ENCODE data around the gene SLC7A4. TPM values are rescaled to one million over a fixed set of nuclear protein-coding genes. Genes with fewer than 3 reads are reported as not detected.
"Not testable (repeated sequence)": the region's sequence is repeated elsewhere in the genome, so short reads cannot be mapped to it uniquely, and the experiment has no call there.

The SLC7A4 gene
- total and polyA plus RNA-seq, 7 experiments from 2014 or later = 0.08 to 0.13 (median 0.13) TPM; not detected in 4

DNA sequence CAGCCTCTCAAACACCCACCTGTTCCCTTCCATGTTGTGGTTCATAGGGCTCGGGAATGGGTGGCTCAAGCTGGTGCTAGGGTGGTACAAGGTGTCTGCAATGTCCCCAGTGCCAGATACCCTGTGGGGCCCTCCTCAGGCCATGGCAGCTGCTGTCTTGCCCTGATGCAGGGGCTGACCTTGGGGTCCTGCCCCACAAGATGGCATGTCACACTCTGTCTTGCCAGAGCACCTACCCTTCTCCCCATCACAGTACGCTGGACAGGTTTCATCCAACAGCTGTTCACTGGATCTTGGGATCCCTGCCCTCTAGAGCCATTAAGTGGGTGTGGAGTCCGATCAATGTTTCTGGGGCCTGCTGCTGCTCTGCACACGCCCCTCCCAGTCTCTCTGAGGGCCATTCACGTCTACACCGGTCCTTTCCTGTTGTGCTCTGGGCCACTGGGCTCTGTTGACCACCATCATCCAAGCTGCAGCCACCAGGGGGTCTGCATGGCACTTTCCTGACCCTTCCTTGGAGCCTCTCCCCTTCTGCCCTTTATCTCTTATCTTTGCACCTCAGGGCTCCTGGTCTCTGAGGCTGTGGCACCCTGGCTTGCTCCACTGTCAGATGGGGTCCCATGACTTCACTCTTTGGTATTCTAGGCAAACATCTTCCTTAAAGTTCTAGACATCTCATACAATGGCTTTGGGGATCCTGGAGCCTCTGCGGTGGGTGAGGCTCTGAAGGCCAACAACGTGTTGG is 20.5 kb upstream of the SLC7A4 start:
- ChIA-PET CTCF (no interaction called here), POLR2A (no interaction called here)
- Histone ChIP-seq H3K27ac (ENCODE audit: low read depth, low read length) (no peak overlapping the region), H3K4me1 (ENCODE audit: control insufficient read depth in 2 of 2, insufficient read depth in 2 of 2, low read length in 2 of 2) (peaks cover 0 to 14% of the 10 kb centered on the region in 2 donors), H3K9me3 (ENCODE audit: control insufficient read depth in 2 of 3, low read length in 3 of 3) (no peaks in the 10 kb centered on the region), H3K4me3 (ENCODE audit: low read length) (no peak overlapping the region), H3K27me3 (ENCODE audit: control insufficient read depth in 2 of 2, insufficient read depth in 2 of 2, low read length in 2 of 2) (no peaks in the 10 kb centered on the region), H3K36me3 (ENCODE audit: control insufficient read depth in 2 of 3, insufficient read depth in 3 of 3, low read length in 3 of 3) (no peaks in the 10 kb centered on the region)
- Mint-ChIP-seq H3K4me3 (no peak overlapping the region), H3K4me1 (peaks cover 19 to 29% (median 24%) of the 10 kb centered on the region in 7 donors), H3K9me3 (no peaks in the 10 kb centered on the region), H3K27ac (peak overlapping the region in 1 of 9 donors; percentile 31), H3K36me3 (no peaks in the 10 kb centered on the region), H3K27me3 (peaks cover 0 to 11% (median 0%) of the 10 kb centered on the region in 5 donors)
- DNase-seq (no peak), ATAC-seq (no peak)
- intact Hi-C loops (cut with micrococcal nuclease) = no loop called here

DNA sequence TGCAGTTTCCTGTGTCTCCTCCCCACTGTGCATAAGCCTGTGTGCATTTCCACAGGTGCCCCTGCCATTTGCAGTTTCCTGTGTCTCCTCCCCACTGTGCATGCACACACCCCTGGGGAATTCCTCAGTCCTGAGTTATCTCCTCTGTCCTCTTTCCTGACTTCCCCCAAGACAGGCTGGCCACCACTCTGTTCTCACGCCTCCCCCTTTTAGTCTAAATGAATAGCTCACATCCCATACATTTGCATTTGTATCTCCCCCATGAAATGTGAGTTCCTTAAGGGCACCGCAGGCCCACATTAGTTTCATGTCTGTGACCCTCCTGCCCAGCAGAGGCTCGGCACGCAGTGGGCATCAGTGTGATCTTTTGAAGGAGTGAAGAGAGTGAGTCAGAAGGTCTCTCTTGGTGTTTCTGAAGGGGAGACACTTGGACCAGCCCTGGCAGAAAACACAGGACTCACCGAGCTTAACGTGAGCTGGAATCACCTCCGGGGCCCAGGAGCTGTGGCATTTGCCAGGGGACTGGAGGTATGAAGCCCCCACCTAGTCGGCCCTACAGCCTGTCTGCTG is 19.6 kb upstream of the SLC7A4 start:
- H3K27ac ChIP-seq (ENCODE audit: low read depth, low read length) = no peak overlapping the region
- DNase-seq = no peak
- intact Hi-C loops (cut with micrococcal nuclease) = no loop called here
- CTCF ChIA-PET = no interaction called here
- Mint-ChIP-seq H3K27ac (peak overlapping the region in 3 of 9 donors; percentile 18 to 59 (median 38)), H3K36me3 (no peaks in the 10 kb centered on the region), H3K27me3 (peaks cover 0 to 10% (median 0%) of the 10 kb centered on the region in 5 donors), H3K4me1 (peaks cover 18 to 28% (median 23%) of the 10 kb centered on the region in 7 donors), H3K4me3 (no peak overlapping the region), H3K9me3 (no peaks in the 10 kb centered on the region)
- POLR2A ChIA-PET = no interaction called here
- peaks cover 0 to 14% of the 10 kb centered on the region in 2 donors for H3K4me1 ChIP-seq (ENCODE audit: control insufficient read depth in 2 of 2, insufficient read depth in 2 of 2, low read length in 2 of 2)
- no peaks in the 10 kb centered on the region for H3K36me3 ChIP-seq (ENCODE audit: control insufficient read depth in 2 of 3, insufficient read depth in 3 of 3, low read length in 3 of 3)
- H3K4me3 ChIP-seq (ENCODE audit: low read length) = no peak overlapping the region
- ATAC-seq = no peak
- H3K27me3 ChIP-seq (ENCODE audit: control insufficient read depth in 2 of 2, insufficient read depth in 2 of 2, low read length in 2 of 2) = no peaks in the 10 kb centered on the region
- H3K9me3 ChIP-seq (ENCODE audit: control insufficient read depth in 2 of 3, low read length in 3 of 3) = no peaks in the 10 kb centered on the region

DNA sequence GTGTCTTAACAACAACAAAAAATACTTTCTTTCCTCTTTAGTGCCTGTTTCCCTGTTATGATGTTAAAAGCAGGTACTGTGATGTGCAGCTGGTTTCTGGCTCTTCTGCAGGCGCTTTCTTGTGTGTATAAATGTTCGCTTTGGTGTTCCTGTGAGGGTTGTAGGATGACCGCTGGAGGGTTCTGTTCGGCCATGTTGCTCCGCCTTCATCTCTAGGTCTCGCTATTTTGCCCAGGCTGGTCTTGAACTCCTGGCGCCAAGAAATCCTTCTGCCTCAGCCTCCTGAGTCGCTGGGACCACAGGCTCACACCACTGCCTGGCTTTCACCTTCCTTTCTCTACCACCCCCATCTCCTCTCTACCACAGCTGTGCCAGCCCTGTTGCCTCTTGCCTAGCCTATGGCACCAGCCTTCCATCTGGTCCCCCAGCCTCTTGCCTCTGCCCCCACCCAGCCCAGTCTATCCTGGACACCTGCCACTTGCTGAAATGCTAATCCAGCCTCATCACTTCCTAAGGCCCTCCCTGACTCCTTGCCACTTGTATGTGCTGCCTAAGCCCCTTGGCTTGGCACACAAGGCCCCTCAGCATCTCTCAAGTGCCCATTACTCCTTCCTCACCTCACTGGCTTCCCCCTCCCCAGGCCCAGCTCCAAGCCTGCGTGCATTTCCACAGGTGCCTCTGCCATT is 18.9 kb upstream of the SLC7A4 start:
- peaks cover 0 to 5% (median 0%) of the 10 kb centered on the region in 5 donors for H3K27me3 Mint-ChIP-seq
- DNase-seq = no peak
- ChIA-PET CTCF (no interaction called here), POLR2A (no interaction called here)
- H3K36me3 Mint-ChIP-seq = no peaks in the 10 kb centered on the region
- no peak overlapping the region for H3K4me3 Mint-ChIP-seq
- ATAC-seq = no peak
- intact Hi-C loops (cut with micrococcal nuclease) = no loop called here
- no peaks in the 10 kb centered on the region for H3K9me3 ChIP-seq (ENCODE audit: control insufficient read depth in 2 of 3, low read length in 3 of 3)
- no peak overlapping the region for H3K27ac ChIP-seq (ENCODE audit: low read depth, low read length)
- H3K27ac Mint-ChIP-seq = peak overlapping the region in 3 of 9 donors; percentile 38 to 63 (median 45)
- no peak overlapping the region for H3K4me3 ChIP-seq (ENCODE audit: low read length)
- H3K9me3 Mint-ChIP-seq = no peaks in the 10 kb centered on the region
- no peaks in the 10 kb centered on the region for H3K36me3 ChIP-seq (ENCODE audit: control insufficient read depth in 2 of 3, insufficient read depth in 3 of 3, low read length in 3 of 3)
- peaks cover 0 to 12% of the 10 kb centered on the region in 2 donors for H3K4me1 ChIP-seq (ENCODE audit: control insufficient read depth in 2 of 2, insufficient read depth in 2 of 2, low read length in 2 of 2)
- no peaks in the 10 kb centered on the region for H3K27me3 ChIP-seq (ENCODE audit: control insufficient read depth in 2 of 2, insufficient read depth in 2 of 2, low read length in 2 of 2)
- H3K4me1 Mint-ChIP-seq = peaks cover 12 to 22% (median 17%) of the 10 kb centered on the region in 7 donors

DNA sequence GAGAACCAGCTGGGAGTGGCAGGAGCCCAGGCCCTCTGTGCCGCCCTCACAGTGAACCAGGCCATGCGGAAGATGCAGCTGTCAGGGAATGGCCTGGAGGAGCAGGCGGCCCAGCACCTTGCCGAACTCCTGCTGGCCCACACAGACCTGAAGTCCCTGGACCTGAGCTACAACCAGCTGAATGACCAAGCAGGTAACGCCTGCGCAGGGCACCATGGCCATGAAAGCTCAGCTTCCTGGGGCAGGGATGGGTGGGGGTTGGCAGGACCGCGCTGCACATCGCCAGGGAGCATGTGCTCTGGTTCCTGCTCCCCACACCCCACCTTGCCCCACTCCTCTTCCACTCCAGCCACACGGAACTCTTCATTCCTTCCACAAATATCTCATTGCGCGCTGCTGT is 16.6 kb upstream of the SLC7A4 start:
- POLR2A ChIA-PET; H3K36me3 ChIP-seq (ENCODE audit: control insufficient read depth in 2 of 3, insufficient read depth in 3 of 3, low read length in 3 of 3); DNase-seq; intact Hi-C loops (cut with micrococcal nuclease); H3K27ac Mint-ChIP-seq; H3K9me3 Mint-ChIP-seq; H3K4me3 ChIP-seq (ENCODE audit: low read length); H3K27me3 ChIP-seq (ENCODE audit: control insufficient read depth in 2 of 2, insufficient read depth in 2 of 2, low read length in 2 of 2); CTCF ChIA-PET; H3K36me3 Mint-ChIP-seq; ATAC-seq; H3K9me3 ChIP-seq (ENCODE audit: control insufficient read depth in 2 of 3, low read length in 3 of 3); H3K4me3 Mint-ChIP-seq; H3K27ac ChIP-seq (ENCODE audit: low read depth, low read length): not testable (repeated sequence)
- peaks cover 0 to 20% (median 8%) of the 10 kb centered on the region in 5 donors for H3K27me3 Mint-ChIP-seq
- peaks cover 10 to 20% (median 16%) of the 10 kb centered on the region in 7 donors for H3K4me1 Mint-ChIP-seq
- peaks cover 6 to 16% of the 10 kb centered on the region in 2 donors for H3K4me1 ChIP-seq (ENCODE audit: control insufficient read depth in 2 of 2, insufficient read depth in 2 of 2, low read length in 2 of 2)

DNA sequence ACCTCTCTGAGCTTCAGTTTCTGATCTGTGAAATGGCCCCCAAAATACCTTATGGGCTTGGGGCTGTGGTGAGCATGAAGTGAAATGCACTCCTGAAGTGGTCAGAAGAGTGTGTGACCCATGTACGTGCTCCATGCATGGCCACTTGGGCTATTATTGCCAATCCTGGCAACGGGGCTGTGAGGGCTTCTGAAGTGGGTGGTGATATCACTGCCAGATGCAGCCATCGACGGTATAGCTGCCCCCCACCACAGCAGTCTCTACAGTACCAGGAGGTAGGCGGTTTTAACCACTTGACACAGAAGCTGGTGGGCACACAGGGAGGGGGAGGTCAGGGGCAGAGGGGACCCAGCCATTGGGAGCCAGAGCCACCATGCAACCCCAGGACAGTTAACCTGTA is 16.1 kb upstream of the SLC7A4 start:
- H3K9me3 Mint-ChIP-seq; H3K27me3 ChIP-seq (ENCODE audit: control insufficient read depth in 2 of 2, insufficient read depth in 2 of 2, low read length in 2 of 2); H3K36me3 ChIP-seq (ENCODE audit: control insufficient read depth in 2 of 3, insufficient read depth in 3 of 3, low read length in 3 of 3); intact Hi-C loops (cut with micrococcal nuclease); H3K9me3 ChIP-seq (ENCODE audit: control insufficient read depth in 2 of 3, low read length in 3 of 3); H3K4me3 ChIP-seq (ENCODE audit: low read length); H3K36me3 Mint-ChIP-seq; DNase-seq; H3K4me3 Mint-ChIP-seq; POLR2A ChIA-PET; H3K27ac ChIP-seq (ENCODE audit: low read depth, low read length); ATAC-seq; H3K27ac Mint-ChIP-seq: not testable (repeated sequence)
- Mint-ChIP-seq H3K27me3 (peaks cover 5 to 25% (median 10%) of the 10 kb centered on the region in 5 donors), H3K4me1 (peaks cover 13 to 25% (median 18%) of the 10 kb centered on the region in 7 donors)
- peaks cover 6 to 16% of the 10 kb centered on the region in 2 donors for H3K4me1 ChIP-seq (ENCODE audit: control insufficient read depth in 2 of 2, insufficient read depth in 2 of 2, low read length in 2 of 2)
- CTCF ChIA-PET = interaction anchor here (0.8 kb wide), 1 partner anchor 54 kb away, joined by 4 read pairs; no protein-coding TSS in a partner anchor

DNA sequence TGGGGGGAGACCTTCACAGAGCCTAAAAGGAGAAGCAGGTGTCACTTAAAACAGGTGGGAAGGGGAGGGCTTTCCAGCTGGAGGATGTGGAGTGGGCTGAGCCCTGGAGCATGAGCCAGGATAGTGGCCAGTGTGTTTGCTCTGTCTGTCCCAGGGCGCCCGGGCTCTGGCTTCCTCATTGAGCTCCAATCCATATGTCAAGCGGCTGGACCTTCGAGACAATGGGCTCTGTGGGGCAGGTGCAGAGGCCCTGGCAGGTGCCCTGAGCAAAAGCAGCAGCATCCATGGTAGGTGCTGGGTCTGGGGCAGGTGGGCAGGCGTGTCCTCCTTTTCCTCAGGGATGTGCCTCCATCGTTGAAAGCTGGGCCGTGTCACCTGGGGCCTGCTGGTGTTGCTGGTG is 15.4 kb upstream of the SLC7A4 start:
- ChIA-PET POLR2A (interaction anchor here (0.7 kb wide), 1 partner anchor 183 kb away, joined by 3 read pairs; no protein-coding TSS in a partner anchor), CTCF (interaction anchor here (0.8 kb wide), 1 partner anchor 54 kb away, joined by 4 read pairs; no protein-coding TSS in a partner anchor)
- Mint-ChIP-seq H3K27ac (no peak overlapping the region), H3K4me3 (no peak overlapping the region), H3K36me3 (no peaks in the 10 kb centered on the region), H3K4me1 (peaks cover 16 to 29% (median 21%) of the 10 kb centered on the region in 7 donors), H3K27me3 (peaks cover 12 to 31% (median 17%) of the 10 kb centered on the region in 5 donors), H3K9me3 (peaks cover 0 to 1% (median 0%) of the 10 kb centered on the region in 11 donors)
- Histone ChIP-seq H3K36me3 (ENCODE audit: control insufficient read depth in 2 of 3, insufficient read depth in 3 of 3, low read length in 3 of 3) (no peaks in the 10 kb centered on the region), H3K4me3 (ENCODE audit: low read length) (no peak overlapping the region), H3K4me1 (ENCODE audit: control insufficient read depth in 2 of 2, insufficient read depth in 2 of 2, low read length in 2 of 2) (peaks cover 6 to 16% of the 10 kb centered on the region in 2 donors), H3K27ac (ENCODE audit: low read depth, low read length) (no peak overlapping the region), H3K27me3 (ENCODE audit: control insufficient read depth in 2 of 2, insufficient read depth in 2 of 2, low read length in 2 of 2) (no peaks in the 10 kb centered on the region), H3K9me3 (ENCODE audit: control insufficient read depth in 2 of 3, low read length in 3 of 3) (no peaks in the 10 kb centered on the region)
- ATAC-seq (no peak), DNase-seq (no peak)
- intact Hi-C loops (cut with micrococcal nuclease) = no loop called here
